ENCODE results near the gene DYNC2H1. TPM values are rescaled to one million over a fixed set of nuclear protein-coding genes. Genes with fewer than 3 reads are reported as not detected.

Gene DYNC2H1
- total RNA-seq, 6 experiments from 2014 or later = 10.9 to 14.0 (median 12.3) TPM

DNA sequence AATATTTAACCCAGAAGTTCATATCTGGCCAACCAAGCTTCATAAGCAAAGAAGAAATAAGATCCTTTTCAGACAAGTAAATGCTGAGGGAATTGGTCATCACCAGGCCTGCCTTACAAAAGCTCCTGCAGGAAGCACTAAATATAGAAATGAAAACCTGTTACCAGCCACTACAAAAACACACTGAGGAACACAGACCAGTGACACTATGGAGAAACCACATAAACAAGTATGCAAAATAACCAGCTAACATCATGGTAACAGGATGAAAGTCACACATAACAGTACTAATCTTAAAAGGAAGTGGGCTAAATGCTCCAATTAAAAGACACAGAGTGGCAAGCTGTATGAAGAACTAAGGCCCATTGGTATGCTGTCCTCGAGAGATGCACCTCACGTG lies 311.4 kb downstream of the DYNC2H1 start:
- peak overlapping the region; percentile 84 for H3K27ac Mint-ChIP-seq
- peak; percentile 82 for DNase-seq
- no peaks in the 10 kb centered on the region for H3K9me3 Mint-ChIP-seq
- H3K4me1 Mint-ChIP-seq (ENCODE audit: low read depth) = peaks cover 19% of the 10 kb centered on the region
- H3K36me3 Mint-ChIP-seq (ENCODE audit: low read depth) = peaks cover 23% of the 10 kb centered on the region; the same call in 1 of the 2 replicates
- TF ChIP-seq CTCF (IDR thresholded peaks at IDR 0.05) = no peak
- H3K4me3 Mint-ChIP-seq = no peak overlapping the region; the same call in 1 of the 2 replicates
- H3K27me3 Mint-ChIP-seq (ENCODE audit: insufficient read depth) = no peaks in the 10 kb centered on the region; the same call in 1 of the 2 replicates

- peak; percentile 36 for TF ChIP-seq CTCF (IDR thresholded peaks at IDR 0.05)
- Mint-ChIP-seq H3K9me3 (no peaks in the 10 kb centered on the region), H3K4me3 (peak overlapping the region; percentile 81)
Observed at GRCh38 chr11:103433386-103434072, 324.3 kb downstream of the DYNC2H1 start.

GRCh38 chr11:103434073-103434411 lies 324.8 kb downstream of the DYNC2H1 start:
- no peak for DNase-seq
- Mint-ChIP-seq H3K36me3 (ENCODE audit: low read depth) (no peaks in the 10 kb centered on the region; the same call in none of the 2 replicates), H3K4me1 (ENCODE audit: low read depth) (peaks cover 59% of the 10 kb centered on the region), H3K9me3 (no peaks in the 10 kb centered on the region), H3K27ac (peak overlapping the region; percentile 91), H3K27me3 (ENCODE audit: insufficient read depth) (no peaks in the 10 kb centered on the region), H3K4me3 (peak overlapping the region; percentile 81; the same call in 1 of the 2 replicates)
- no peak for TF ChIP-seq CTCF (IDR thresholded peaks at IDR 0.05)

More at GRCh38 chr11:103433386-103434072, 324.3 kb downstream of the DYNC2H1 start:
- H3K27me3 Mint-ChIP-seq (ENCODE audit: insufficient read depth) = no peaks in the 10 kb centered on the region
- peak overlapping the region; percentile 91 for H3K27ac Mint-ChIP-seq
- DNase-seq = peak; percentile 88
- H3K4me1 Mint-ChIP-seq (ENCODE audit: low read depth) = peaks cover 59% of the 10 kb centered on the region
- no peaks in the 10 kb centered on the region; the same call in none of the 2 replicates for H3K36me3 Mint-ChIP-seq (ENCODE audit: low read depth)

- no peak for DNase-seq
- no peak for TF ChIP-seq CTCF (IDR thresholded peaks at IDR 0.05)
- peak overlapping the region; percentile 38; the same call in 1 of the 2 replicates for H3K27ac Mint-ChIP-seq
- H3K4me1 Mint-ChIP-seq (ENCODE audit: low read depth) = peaks cover 50% of the 10 kb centered on the region
- no peaks in the 10 kb centered on the region for H3K9me3 Mint-ChIP-seq
- no peak overlapping the region for H3K4me3 Mint-ChIP-seq
- H3K36me3 Mint-ChIP-seq (ENCODE audit: low read depth) = no peaks in the 10 kb centered on the region; the same call in 1 of the 2 replicates
- no peaks in the 10 kb centered on the region for H3K27me3 Mint-ChIP-seq (ENCODE audit: insufficient read depth)
Observed at GRCh38 chr11:103436131-103436770, 327.0 kb downstream of the DYNC2H1 start.

DNA sequence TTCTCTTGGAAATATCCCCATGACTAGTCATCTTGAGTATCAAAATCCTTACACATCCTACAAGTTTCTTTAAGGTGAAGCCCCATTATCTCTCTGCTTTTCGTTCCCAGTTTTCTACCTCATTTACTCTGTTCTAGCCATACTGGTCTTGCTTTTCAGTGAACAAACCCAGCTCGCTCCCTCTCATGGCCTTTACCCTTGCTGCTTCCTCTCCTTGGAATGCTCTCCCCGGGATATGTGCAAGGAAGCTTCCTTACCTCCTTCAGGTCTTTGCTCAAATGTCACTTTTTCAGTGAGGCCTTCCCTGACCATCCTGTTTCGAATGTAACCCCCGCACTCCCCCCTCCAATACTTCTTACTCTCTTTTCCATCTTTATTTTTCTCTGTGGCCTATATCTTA lies 331.8 kb downstream of the DYNC2H1 start:
- Mint-ChIP-seq H3K4me1 (ENCODE audit: low read depth) (peaks cover 17% of the 10 kb centered on the region), H3K27me3 (ENCODE audit: insufficient read depth) (no peaks in the 10 kb centered on the region), H3K4me3 (no peak overlapping the region), H3K36me3 (ENCODE audit: low read depth) (no peaks in the 10 kb centered on the region), H3K9me3 (no peaks in the 10 kb centered on the region), H3K27ac (no peak overlapping the region)
- TF ChIP-seq CTCF (IDR thresholded peaks at IDR 0.05) = no peak
- DNase-seq = no peak

Measured in HFFc6 (cell line).